Activated CD4-positive, alpha-beta T cell treated with anti-CD3 and anti-CD28 coated beads, Interleukin-10, Interleukin-2, amounts not matched to agents 100 ng/mL and 50 ng/mL, durations not matched to agents 16 hours and 8 hours (primary cell): ENCODE data around the gene TRERF1.
"Not testable (repeated sequence)": the region's sequence is repeated elsewhere in the genome, so short reads cannot be mapped to it uniquely, and the experiment has no call there.

Source experiments
- DNase-seq: peaks from one replicate; pipeline ENCODE4 v3.0.0-alpha.2; 2020

TRERF1 gene

GRCh38 chr6:42450477-42451332, 1.0 kb downstream of the TRERF1 start:
- DNase-seq, result peak; percentile 41

- DNase-seq, result peak; percentile 23
Observed at GRCh38 chr6:42449917-42450476, 1.7 kb downstream of the TRERF1 start.

DNA sequence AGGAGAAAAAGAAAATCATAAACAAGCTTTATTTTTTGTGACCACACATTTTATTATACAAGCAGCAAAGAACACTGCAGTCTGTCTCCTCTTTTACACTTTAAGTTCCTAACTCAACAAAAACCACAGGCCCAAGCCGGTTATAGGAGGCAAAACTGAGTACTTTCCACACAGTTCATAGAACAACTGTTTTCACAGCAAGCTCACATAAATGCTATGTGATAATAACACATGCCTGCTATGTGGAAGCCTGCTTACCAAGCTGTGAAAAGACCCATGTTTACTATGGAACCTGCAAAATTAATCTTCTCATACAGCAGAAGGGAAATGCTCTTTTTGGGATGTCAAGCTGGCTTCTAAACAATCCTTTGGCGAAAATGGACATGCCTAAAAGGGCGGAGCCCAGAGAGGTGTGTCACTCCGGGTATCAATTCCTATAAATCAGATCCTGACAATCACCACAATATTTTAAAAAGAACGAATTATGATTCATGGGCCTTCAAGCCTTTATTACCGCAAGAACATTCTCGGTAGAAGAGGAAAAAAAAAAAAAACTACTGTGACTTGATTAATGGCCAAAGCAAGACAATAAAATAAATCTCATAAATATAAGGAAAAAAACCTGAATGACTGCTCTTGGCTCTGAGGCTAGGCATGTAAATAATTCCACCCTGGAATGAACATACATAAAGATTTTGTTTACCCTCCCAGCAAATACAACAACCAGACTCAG, 2.6 kb downstream of the TRERF1 start:
- DNase-seq, result no peak

DNA sequence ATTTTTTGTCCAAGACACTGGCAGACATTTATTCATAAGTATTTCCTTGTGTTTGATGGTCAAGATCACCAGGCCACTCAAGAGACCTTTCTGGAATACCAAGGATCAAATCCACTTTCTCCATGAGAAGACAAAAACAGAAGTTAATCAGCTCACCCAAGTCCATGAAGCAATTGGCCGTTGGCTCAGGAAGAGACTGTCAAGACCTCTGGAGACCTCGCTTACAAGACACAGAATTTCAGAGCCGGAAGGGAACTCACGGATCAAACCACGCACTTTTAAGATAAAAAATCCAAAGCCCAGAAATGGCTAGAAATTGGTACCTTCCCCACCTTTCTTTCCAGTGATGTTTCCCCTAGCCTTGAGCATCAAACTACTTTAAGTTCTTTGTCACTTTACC, 3.3 kb downstream of the TRERF1 start:
- no peak for DNase-seq

DNA sequence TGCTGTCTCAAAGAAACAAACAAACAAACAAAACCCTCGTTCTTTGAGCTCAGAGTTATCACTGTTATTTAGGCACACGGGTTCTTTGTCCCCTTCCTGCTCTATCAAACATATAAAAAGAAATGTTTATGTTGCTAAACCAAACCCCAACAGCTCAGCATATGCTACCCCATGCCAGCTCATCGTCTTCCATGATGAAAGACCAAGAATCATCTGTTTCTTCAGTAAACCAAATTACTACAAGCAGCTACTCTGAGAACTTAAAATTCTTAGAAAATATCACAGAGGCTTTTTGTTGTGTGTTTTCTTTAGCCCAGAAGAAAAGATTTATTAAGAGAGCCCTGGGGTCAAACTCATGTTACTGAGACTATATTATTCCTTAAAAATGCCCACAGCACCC, 4.7 kb downstream of the TRERF1 start:
- no peak for DNase-seq

- DNase-seq, result no peak
Observed at GRCh38 chr6:42446370-42446769, 5.4 kb downstream of the TRERF1 start.

DNA sequence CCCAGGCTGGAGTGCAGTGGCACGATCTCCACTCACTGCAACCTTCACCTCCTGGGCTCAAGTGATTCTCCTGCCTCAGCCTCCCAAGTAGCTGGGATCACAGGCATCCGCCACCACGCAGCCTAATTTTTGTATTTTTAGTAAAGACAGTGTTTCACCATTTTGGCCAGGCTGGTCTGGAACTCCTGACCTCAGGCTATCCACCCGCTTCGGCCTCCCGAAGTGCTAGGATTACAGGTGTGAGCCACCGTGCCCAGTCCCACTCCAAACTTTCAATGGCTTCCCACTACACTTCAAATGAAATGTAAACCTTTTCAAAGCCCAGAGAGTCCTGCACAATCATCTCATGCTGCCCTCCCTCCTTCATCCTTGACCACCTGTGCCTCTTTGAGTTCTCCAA, 5.8 kb downstream of the TRERF1 start:
- DNase-seq, result not testable (repeated sequence)

DNA sequence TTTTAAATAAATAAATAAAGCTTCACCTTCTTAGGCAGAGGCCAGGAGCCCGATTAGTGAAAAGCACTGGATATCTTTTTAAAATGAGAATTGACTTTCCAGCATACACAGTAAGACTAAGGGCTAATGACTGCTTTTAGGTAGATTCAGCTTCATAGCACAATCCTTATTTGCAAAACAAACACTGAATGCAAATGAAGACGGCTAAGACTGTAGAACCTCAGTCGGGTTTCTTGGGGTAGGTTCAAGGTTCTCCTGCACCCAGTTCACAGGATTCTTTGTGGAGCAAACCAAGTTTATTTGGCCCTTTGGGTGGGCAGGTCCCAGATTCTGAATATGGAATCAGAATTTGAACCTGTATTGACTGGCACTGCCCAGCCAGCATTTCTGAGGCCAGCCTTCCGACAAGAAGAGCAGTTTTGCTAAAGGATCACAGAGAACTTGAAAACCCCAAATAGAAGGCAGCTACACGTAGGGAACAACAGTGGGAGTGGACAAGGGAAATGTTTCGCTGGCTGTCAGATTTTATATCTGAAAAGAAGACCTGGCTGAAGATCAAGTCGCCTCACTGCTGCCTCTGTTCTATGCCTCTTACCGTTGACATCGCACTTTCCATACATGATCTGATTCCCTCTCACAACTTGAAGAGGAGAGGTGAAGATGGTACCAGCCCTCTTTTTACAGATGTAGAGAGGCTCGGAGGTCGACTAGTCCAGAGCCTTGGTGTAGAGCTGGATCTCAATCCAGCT, 8.2 kb downstream of the TRERF1 start:
- no peak for DNase-seq

- DNase-seq, result peak; percentile 57
Observed at GRCh38 chr6:42441697-42442081, 10.0 kb downstream of the TRERF1 start.

- peak; percentile 35 for DNase-seq
Observed at GRCh38 chr6:42440778-42441696, 10.7 kb downstream of the TRERF1 start.

DNA sequence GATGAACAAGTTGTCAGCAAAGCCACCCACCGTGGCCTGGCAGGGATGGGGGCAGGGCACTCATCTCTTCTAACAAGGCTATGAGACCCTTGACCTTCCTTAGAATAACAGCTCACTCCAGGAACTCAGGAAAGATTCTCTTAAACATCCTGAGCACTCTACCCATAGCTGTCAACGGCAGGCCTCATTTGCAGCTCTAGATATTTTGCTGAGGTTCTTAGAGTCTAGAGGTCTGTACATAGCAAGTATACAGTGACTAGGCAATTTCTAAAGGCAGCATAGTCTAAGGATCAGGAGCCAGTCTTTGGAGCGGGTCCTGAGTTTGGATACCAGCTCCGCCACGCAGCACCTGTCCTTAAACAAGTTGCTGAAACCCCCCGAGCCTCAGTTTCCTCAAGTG, 11.7 kb downstream of the TRERF1 start:
- no peak for DNase-seq

DNA sequence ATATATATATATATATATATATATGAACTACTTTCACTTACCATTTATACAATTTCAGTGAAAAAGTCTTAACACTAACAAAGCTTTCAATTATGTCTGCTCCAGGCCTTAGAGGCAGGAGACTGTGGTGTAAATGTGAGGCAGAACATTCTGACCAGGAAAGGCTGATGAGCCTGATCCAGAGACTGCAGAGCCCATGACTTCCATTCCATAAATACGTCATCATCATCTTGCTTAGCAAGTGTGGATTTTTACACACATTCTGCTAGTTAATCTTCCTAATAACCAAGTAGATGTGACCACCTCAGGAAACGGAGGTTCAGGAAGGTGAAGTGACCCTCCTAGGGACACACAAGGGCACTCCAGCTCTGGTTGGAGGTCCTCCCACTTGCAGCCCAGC, 14.9 kb downstream of the TRERF1 start:
- no peak for DNase-seq

DNA sequence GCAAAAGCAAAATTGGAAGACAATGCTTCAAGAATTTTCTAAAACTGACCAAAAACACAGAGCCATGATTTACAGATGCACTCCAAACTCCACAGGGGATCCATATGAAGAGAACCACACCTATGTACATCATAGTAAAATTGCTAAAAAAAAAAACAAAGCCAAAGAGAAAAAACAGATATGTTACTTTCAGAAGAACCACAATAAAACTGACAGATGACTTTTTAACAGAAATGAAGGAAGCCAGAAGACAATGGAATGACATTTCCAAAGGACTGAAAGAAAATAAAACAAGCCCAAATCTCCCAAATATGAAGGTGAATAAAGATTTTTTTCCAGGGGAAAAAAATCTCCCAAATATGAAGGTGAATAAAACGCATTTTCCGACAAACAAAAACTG, 17.5 kb downstream of the TRERF1 start:
- DNase-seq, result no peak

- DNase-seq, result no peak
Observed at GRCh38 chr6:42433409-42433808, 18.3 kb downstream of the TRERF1 start.

GRCh38 chr6:42431877-42432276, 19.8 kb downstream of the TRERF1 start:
- DNase-seq, result no peak

- no peak for DNase-seq
Observed at GRCh38 chr6:42431356-42431755, 20.4 kb downstream of the TRERF1 start.

- no peak for DNase-seq
Observed at GRCh38 chr6:42429836-42430235, 21.9 kb downstream of the TRERF1 start.

DNA sequence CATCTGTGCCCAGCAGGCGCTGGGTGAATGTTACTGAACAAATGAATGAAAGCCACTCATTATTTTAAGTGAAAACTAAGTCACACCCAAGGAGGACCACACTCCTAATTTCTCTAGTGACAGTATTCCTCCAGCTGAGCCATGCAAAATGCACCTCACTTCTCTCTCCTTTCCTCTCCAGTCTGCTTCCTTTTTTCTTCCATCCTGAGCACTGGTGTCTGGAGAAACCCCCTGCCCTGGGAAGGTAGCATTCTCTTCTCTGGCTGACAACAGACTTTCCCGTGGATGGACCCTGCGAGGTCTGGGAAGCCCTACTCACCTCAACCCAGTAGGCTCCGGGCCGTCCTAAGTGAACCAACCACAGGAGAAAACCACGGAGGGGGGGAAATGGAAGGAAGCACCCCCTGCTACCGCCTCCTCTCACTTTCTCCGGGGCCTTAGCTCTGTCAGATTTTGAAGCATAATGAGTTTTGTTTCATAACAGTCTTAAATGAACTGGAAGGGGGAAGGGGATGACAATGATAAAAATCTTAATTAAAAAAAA, 22.6 kb downstream of the TRERF1 start:
- DNase-seq, result no peak

DNA sequence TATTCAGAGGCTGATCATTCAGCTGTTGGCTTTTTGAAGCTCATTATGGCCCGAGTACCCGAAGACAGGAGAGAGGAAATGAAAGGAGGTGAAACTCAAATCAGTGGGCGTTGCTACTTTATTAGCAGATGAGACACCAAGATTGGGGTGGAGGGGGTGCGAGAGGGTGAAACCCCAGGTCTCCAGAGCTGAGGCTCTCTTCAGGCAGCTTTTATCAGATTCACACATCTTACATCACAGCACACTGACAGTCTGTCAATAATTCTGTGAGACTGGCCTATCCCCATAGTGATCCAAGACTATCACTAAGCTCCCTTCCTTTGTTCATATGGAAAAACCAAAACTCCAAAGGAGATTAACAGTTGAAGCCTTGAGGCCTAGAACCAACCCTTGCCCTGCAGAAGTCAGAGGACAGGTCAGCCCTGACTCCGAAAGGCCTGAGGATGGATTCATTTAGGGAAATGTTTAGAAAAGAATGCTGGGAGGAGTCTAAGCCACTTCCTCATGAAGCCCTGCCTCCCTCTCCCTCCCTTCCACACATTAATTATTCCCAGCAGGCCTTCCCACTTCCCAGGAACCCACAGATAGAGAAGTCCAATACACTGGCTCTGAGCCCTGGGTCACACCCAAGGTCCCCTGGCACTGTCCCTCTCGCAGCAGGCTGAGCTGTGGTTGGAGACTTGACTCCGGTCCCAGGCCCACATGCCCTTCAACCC, 23.2 kb downstream of the TRERF1 start:
- DNase-seq, result peak; percentile 48

DNA sequence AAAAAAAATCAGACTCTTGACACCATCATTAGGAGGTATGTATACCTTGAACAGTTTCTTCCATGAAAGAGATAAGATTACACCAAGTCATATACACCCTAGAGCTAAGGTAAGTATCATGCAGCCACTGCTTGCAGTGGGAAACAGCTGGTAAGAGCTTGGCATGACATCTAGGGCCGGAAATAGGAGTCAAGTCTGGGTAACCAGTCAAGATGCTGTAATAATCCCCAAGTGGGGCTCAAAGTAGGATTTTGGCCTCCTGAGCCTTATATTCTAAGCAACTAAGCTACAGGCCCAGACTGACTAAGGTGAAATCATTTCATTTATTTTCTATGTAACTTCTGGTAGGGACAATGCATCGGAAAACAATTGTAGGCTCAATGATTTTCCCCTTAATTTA, 23.9 kb downstream of the TRERF1 start:
- no peak for DNase-seq

GRCh38 chr6:42426191-42426590, 25.5 kb downstream of the TRERF1 start:
- no peak for DNase-seq
